Activated CD8-positive, alpha-beta memory T cell treated with anti-CD3 and anti-CD28 coated beads, Interleukin-2, amount 50 U/mL, for 48 hours (primary cell): Measurements from ENCODE around the gene CCDC92.
"Not testable (repeated sequence)": the region's sequence is repeated elsewhere in the genome, so short reads cannot be mapped to it uniquely, and the experiment has no call there.

Experiments
- DNase-seq: peaks from one replicate; pipeline ENCODE4 v3.0.0-alpha.2; 2020

The CCDC92 gene

GRCh38 chr12:123934016-123934620, 38.5 kb downstream of the CCDC92 start:
- no peak for DNase-seq

- no peak for DNase-seq
Measured at GRCh38 chr12:123933214-123933613, 39.4 kb downstream of the CCDC92 start.

- no peak for DNase-seq
Measured at GRCh38 chr12:123931686-123932321, 40.8 kb downstream of the CCDC92 start.

- DNase-seq, result no peak
Measured at GRCh38 chr12:123929946-123930583, 42.6 kb downstream of the CCDC92 start.

GRCh38 chr12:123928897-123929296, 43.7 kb downstream of the CCDC92 start:
- no peak for DNase-seq

- no peak for DNase-seq
Measured at GRCh38 chr12:123928274-123928865, 44.3 kb downstream of the CCDC92 start.

GRCh38 chr12:123924539-123924938, 48.1 kb downstream of the CCDC92 start:
- no peak for DNase-seq

GRCh38 chr12:123923927-123924326, 48.7 kb downstream of the CCDC92 start:
- DNase-seq, result no peak

- DNase-seq, result no peak
Measured at GRCh38 chr12:123923038-123923437, 49.6 kb downstream of the CCDC92 start.

GRCh38 chr12:123919980-123920360, 52.7 kb downstream of the CCDC92 start:
- no peak for DNase-seq

- DNase-seq, result no peak
Measured at GRCh38 chr12:123917337-123917850, 55.2 kb downstream of the CCDC92 start.

GRCh38 chr12:123916729-123917128, 55.9 kb downstream of the CCDC92 start:
- DNase-seq, result peak; percentile 75

- no peak for DNase-seq
Measured at GRCh38 chr12:123914726-123915333, 57.8 kb downstream of the CCDC92 start.

GRCh38 chr12:123912415-123913380, 59.9 kb downstream of the CCDC92 start:
- no peak for DNase-seq

GRCh38 chr12:123911672-123912409, 60.8 kb downstream of the CCDC92 start:
- DNase-seq, result not testable (repeated sequence)

GRCh38 chr12:123910761-123911193, 61.9 kb downstream of the CCDC92 start:
- no peak for DNase-seq

- no peak for DNase-seq
Measured at GRCh38 chr12:123910057-123910456, 62.6 kb downstream of the CCDC92 start.

GRCh38 chr12:123908884-123909725, 63.5 kb downstream of the CCDC92 start:
- DNase-seq, result no peak

- DNase-seq, result no peak
Measured at GRCh38 chr12:123907726-123908476, 64.7 kb downstream of the CCDC92 start.
